Keratinocyte (primary cell): Measurements from ENCODE around the gene SCP2. TPM values are rescaled to one million over a fixed set of nuclear protein-coding genes. Genes with fewer than 3 reads are reported as not detected.

Experiments used
- DNase-seq: peaks from one replicate; pipeline ENCODE4 v3.0.0-alpha.2; 2011; ENCODE audit warnings: low read depth, missing footprints, low spot score
- FAIRE-seq: peaks from 2 replicates; lab custom pipeline; 2011; peaks lifted over from hg19 to GRCh38; lab: Jason Lieb, UNC
- H2AFZ ChIP-seq: 2 replicates; pipeline ENCODE4 v1.6.0; 2012; ENCODE audit warnings: low read length, control low read depth, inconsistent platforms; ENCODE audit not compliant: control insufficient read depth
- H3K27ac ChIP-seq: 2 replicates; pipeline ENCODE4 v1.5.1; 2011; ENCODE audit warnings: low read length; ENCODE audit not compliant: control insufficient read depth, insufficient read depth
- H3K27me3 ChIP-seq: 3 replicates; pipeline ENCODE4 v1.6.0; 2011; ENCODE audit warnings: low read length; ENCODE audit not compliant: control insufficient read depth, insufficient read depth; ENCODE audit errors: extremely low read depth
- H3K36me3 ChIP-seq, 2 experiments: 2 replicates in 1 of 2; 3 replicates in 1 of 2; pipeline ENCODE4 v1.5.1; 2011; ENCODE audit warnings: low read length in 2 of 2, mild to moderate bottlenecking in 1 of 2; ENCODE audit not compliant: control insufficient read depth in 2 of 2, insufficient read depth in 2 of 2; ENCODE audit errors: extremely low read depth in 1 of 2
- H3K4me1 ChIP-seq: 3 replicates; pipeline ENCODE4 v1.5.1; 2011; ENCODE audit warnings: low read length; ENCODE audit not compliant: control insufficient read depth, insufficient read depth; ENCODE audit errors: extremely low read depth
- H3K4me2 ChIP-seq: 3 replicates; pipeline ENCODE4 v1.6.0; 2011; ENCODE audit warnings: low read depth, low read length; ENCODE audit not compliant: control insufficient read depth, insufficient read depth; ENCODE audit errors: extremely low read depth
- H3K4me3 ChIP-seq, 3 experiments: fragments of 200-600 bp in 1 of 3; sonication (generic) in 1 of 3; 2 replicates in 2 of 3; 3 replicates in 1 of 3; pipeline ENCODE4 v1.5.1; 2011 to 2016; ENCODE audit warnings: low read length in 3 of 3, mild to moderate bottlenecking in 3 of 3, control low read depth in 2 of 3, inconsistent platforms in 1 of 3, low read depth in 1 of 3, mixed read lengths in 1 of 3, mixed run types in 1 of 3, moderate library complexity in 1 of 3; ENCODE audit not compliant: control insufficient read depth in 2 of 3, insufficient read depth in 2 of 3; ENCODE audit errors: extremely low read depth in 1 of 3
- H3K79me2 ChIP-seq: 2 replicates; pipeline ENCODE4 v1.6.0; 2012; ENCODE audit warnings: low read length; ENCODE audit not compliant: control insufficient read depth, insufficient read depth
- H3K9ac ChIP-seq: 3 replicates; pipeline ENCODE4 v1.6.0; 2011; ENCODE audit warnings: low read length; ENCODE audit not compliant: control insufficient read depth, insufficient read depth; ENCODE audit errors: extremely low read depth
- H3K9me1 ChIP-seq: 3 replicates; pipeline ENCODE4 v1.6.0; 2011; ENCODE audit warnings: low read length; ENCODE audit not compliant: control insufficient read depth, insufficient read depth; ENCODE audit errors: extremely low read depth
- H3K9me3 ChIP-seq: 2 replicates; pipeline ENCODE4 v1.5.1; 2012; ENCODE audit warnings: low read depth, low read length; ENCODE audit not compliant: control insufficient read depth
- H4K20me1 ChIP-seq: 3 replicates; pipeline ENCODE4 v1.6.0; 2011; ENCODE audit warnings: low read length; ENCODE audit not compliant: control insufficient read depth, insufficient read depth; ENCODE audit errors: extremely low read depth
- EZH2 ChIP-seq: IDR thresholded peaks from one replicate; pipeline ENCODE4 v1.6.1; 2012; ENCODE audit warnings: inconsistent platforms, mild to moderate bottlenecking, low read length, moderate library complexity
- dilution Hi-C: fragments of 300-500 bp; cut with MboI; formaldehyde crosslinking; loops from one replicate; pipeline ENCODE4 v1.7.0; 2020; ENCODE audit warnings: low sequenced_read_pairs; ENCODE audit not compliant: extremely low pct_ligation_motif_present
- polyA plus RNA-seq, 5 experiments: library from polyadenylated mRNA; depleted of rRNA in 3 of 5; stranded (reverse) in 3 of 5; stranded (forward) in 1 of 5; unstranded in 1 of 5; fragments of >200 nt; gene quantifications; 1 replicate in 1 of 5; 2 replicates in 3 of 5; 3 replicates in 1 of 5; pipeline versions ENCODE4 v1.2.1 to v1.2.3, GENCODE V29; 2011 to 2012; ENCODE audit warnings: missing spikeins in 2 of 5, low read depth in 1 of 5, low replicate concordance in 1 of 5
- TF ChIP-seq, protein P1 (sequence below), 3 experiments: IDR thresholded peaks in 1 of 3; conservative IDR thresholded peaks in 1 of 3; optimal IDR thresholded peaks in 1 of 3; 2 replicates in 2 of 3; 3 replicates in 1 of 3; pipeline versions ENCODE3 to v1.5.1; 2011; ENCODE audit warnings: low read length in 3 of 3, mild to moderate bottlenecking in 3 of 3, moderate library complexity in 2 of 3, control low read depth in 1 of 3, inconsistent platforms in 1 of 3; ENCODE audit not compliant: insufficient read depth in 2 of 3; ENCODE audit errors: extremely low read depth in 1 of 3

The SCP2 gene
- polyA plus RNA-seq, 1 donor (not counting 4 experiments of a cell fraction or from before 2014, with no cell fraction given): 116 TPM

GRCh38 chr1:53063744-53064515 is 136.9 kb downstream of the SCP2 start:
- H3K36me3 ChIP-seq: no peaks in the 10 kb centered on the region
- no peaks in the 10 kb centered on the region for H3K4me1 ChIP-seq
- FAIRE-seq (no peak), DNase-seq (no peak)
- H3K4me2 ChIP-seq: no peak overlapping the region
- no peak overlapping the region for H3K4me3 ChIP-seq
- H3K79me2 ChIP-seq: no peaks in the 10 kb centered on the region
- H3K9me3 ChIP-seq: no peaks in the 10 kb centered on the region
- dilution Hi-C loops: no loop called here
- H3K9ac ChIP-seq: no peak overlapping the region
- no peaks in the 10 kb centered on the region for H3K9me1 ChIP-seq
- no peak overlapping the region for H2AFZ ChIP-seq
- no peaks in the 10 kb centered on the region for H4K20me1 ChIP-seq
- peaks cover 53% of the 10 kb centered on the region for H3K27me3 ChIP-seq
- H3K27ac ChIP-seq: no peak overlapping the region
- peak; percentile 29 for TF ChIP-seq EZH2
- TF ChIP-seq, protein P1, sequence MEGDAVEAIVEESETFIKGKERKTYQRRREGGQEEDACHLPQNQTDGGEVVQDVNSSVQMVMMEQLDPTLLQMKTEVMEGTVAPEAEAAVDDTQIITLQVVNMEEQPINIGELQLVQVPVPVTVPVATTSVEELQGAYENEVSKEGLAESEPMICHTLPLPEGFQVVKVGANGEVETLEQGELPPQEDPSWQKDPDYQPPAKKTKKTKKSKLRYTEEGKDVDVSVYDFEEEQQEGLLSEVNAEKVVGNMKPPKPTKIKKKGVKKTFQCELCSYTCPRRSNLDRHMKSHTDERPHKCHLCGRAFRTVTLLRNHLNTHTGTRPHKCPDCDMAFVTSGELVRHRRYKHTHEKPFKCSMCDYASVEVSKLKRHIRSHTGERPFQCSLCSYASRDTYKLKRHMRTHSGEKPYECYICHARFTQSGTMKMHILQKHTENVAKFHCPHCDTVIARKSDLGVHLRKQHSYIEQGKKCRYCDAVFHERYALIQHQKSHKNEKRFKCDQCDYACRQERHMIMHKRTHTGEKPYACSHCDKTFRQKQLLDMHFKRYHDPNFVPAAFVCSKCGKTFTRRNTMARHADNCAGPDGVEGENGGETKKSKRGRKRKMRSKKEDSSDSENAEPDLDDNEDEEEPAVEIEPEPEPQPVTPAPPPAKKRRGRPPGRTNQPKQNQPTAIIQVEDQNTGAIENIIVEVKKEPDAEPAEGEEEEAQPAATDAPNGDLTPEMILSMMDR (optimal IDR thresholded peaks at IDR 0.05 in 1 of 3, IDR thresholded peaks at IDR 0.05 in 1 of 3, conservative IDR thresholded peaks at IDR 0.05 in 1 of 3; ENCODE audit: extremely low read depth in 1 of 3, insufficient read depth in 2 of 3, low read length in 3 of 3): no peak

GRCh38 chr1:53065391-53065790 is 138.3 kb downstream of the SCP2 start:
- Histone ChIP-seq H3K9ac (no peak overlapping the region), H3K9me1 (no peaks in the 10 kb centered on the region), H3K27ac (no peak overlapping the region), H4K20me1 (no peaks in the 10 kb centered on the region), H3K4me1 (no peaks in the 10 kb centered on the region), H3K4me3 (no peak overlapping the region), H3K4me2 (no peak overlapping the region), H2AFZ (no peak overlapping the region), H3K36me3 (no peaks in the 10 kb centered on the region), H3K27me3 (peaks cover 46% of the 10 kb centered on the region), H3K79me2 (no peaks in the 10 kb centered on the region), H3K9me3 (no peaks in the 10 kb centered on the region)
- no peak for DNase-seq
- no peak for FAIRE-seq
- TF ChIP-seq, protein P1 (optimal IDR thresholded peaks at IDR 0.05 in 1 of 3, IDR thresholded peaks at IDR 0.05 in 1 of 3, conservative IDR thresholded peaks at IDR 0.05 in 1 of 3; ENCODE audit: extremely low read depth in 1 of 3, insufficient read depth in 2 of 3, low read length in 3 of 3): no peak
- no peak for TF ChIP-seq EZH2
- dilution Hi-C loops: no loop called here
